ENCODE data around the gene DPYSL4. TPM values are rescaled to one million over a fixed set of nuclear protein-coding genes. Genes with fewer than 3 reads are reported as not detected.

Gene DPYSL4
- total RNA-seq, 1 experiment from 2014 or later: 26.3 TPM

DNA sequence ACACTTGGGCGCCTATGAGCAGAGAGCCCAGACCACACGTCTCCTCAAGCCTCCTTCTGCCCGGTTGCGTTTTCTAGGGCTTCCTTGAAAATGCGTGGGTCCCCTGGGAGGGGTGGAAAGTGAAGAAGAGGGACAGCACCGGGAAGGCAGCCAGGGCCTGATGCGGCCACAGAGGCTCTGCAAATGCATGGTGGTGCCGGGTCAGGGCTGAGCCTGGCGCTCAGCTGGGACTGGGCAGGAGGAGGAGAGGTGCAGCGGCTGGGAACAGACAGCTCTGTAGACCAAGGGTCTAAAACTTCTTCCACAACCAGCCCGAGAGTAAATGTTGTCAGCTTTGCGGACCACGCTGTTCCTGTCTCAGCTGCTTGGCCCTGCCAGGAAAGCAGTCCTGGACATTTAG is 1.6 kb downstream of the DPYSL4 start:
- H3K56ac ChIP-seq (ENCODE audit: insufficient read length, low read depth, low read length): no peak overlapping the region
- no peak overlapping the region for H2BK15ac ChIP-seq (ENCODE audit: low read depth, low read length)
- H2BK12ac ChIP-seq (ENCODE audit: insufficient read length, low read depth, low read length): no peak overlapping the region
- no peak overlapping the region for H2BK20ac ChIP-seq (ENCODE audit: low read depth, low read length, poor library complexity, severe bottlenecking)
- Mint-ChIP-seq H3K27me3 (ENCODE audit: low read depth) (peaks cover 61% of the 10 kb centered on the region), H3K4me1 (peaks cover 5 to 8% of the 10 kb centered on the region in 2 experiments), H3K36me3 (ENCODE audit: insufficient read depth in 1 of 3, low read depth in 3 of 3) (peaks cover 8 to 31% (median 29%) of the 10 kb centered on the region in 3 experiments; a peak in 6 of 7 replicates), H3K4me3 (peak overlapping the region; percentile 61 to 76), H3K27ac (no peak overlapping the region), H3K9me3 (peaks cover 0 to 3% of the 10 kb centered on the region in 2 experiments; a peak in 3 of 5 replicates)
- no peak overlapping the region for H2AFZ ChIP-seq (ENCODE audit: low read length)
- H3K4me2 ChIP-seq (ENCODE audit: insufficient read depth, insufficient read length, low read length): peak overlapping the region; percentile 58
- no peak overlapping the region for H2AK5ac ChIP-seq (ENCODE audit: insufficient read length, low read length)
- no peak overlapping the region for H4K91ac ChIP-seq (ENCODE audit: insufficient read length, low read depth, low read length)
- no peak overlapping the region for H3K4ac ChIP-seq (ENCODE audit: low read depth, low read length)
- no peak overlapping the region for H3T11ph ChIP-seq (ENCODE audit: low read length)
- no peak overlapping the region for H2BK120ac ChIP-seq (ENCODE audit: low read depth, low read length, poor library complexity, severe bottlenecking)
- no peaks in the 10 kb centered on the region for H4K20me1 ChIP-seq (ENCODE audit: control insufficient read depth, insufficient read depth, insufficient read length)
- H3K18ac ChIP-seq (ENCODE audit: insufficient read length, low read depth, low read length): no peak overlapping the region
- no peak overlapping the region for H3K27ac ChIP-seq (ENCODE audit: insufficient read length, low read depth, low read length)
- H3K9me3 ChIP-seq (ENCODE audit: control insufficient read depth, low read depth, low read length): no peaks in the 10 kb centered on the region
- TF ChIP-seq, protein P1, sequence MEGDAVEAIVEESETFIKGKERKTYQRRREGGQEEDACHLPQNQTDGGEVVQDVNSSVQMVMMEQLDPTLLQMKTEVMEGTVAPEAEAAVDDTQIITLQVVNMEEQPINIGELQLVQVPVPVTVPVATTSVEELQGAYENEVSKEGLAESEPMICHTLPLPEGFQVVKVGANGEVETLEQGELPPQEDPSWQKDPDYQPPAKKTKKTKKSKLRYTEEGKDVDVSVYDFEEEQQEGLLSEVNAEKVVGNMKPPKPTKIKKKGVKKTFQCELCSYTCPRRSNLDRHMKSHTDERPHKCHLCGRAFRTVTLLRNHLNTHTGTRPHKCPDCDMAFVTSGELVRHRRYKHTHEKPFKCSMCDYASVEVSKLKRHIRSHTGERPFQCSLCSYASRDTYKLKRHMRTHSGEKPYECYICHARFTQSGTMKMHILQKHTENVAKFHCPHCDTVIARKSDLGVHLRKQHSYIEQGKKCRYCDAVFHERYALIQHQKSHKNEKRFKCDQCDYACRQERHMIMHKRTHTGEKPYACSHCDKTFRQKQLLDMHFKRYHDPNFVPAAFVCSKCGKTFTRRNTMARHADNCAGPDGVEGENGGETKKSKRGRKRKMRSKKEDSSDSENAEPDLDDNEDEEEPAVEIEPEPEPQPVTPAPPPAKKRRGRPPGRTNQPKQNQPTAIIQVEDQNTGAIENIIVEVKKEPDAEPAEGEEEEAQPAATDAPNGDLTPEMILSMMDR (conservative IDR thresholded peaks at IDR 0.05): no peak
- no peak overlapping the region for H4K5ac ChIP-seq (ENCODE audit: insufficient read length, low read depth, low read length)
- no peaks in the 10 kb centered on the region for H3K79me2 ChIP-seq (ENCODE audit: insufficient read depth, low read length)
- no CpG with 5 or more reads among the region's 13 CpGs for WGBS (ENCODE audit: extremely low coverage, insufficient read length, low lambda C conversion rate)
- H3K14ac ChIP-seq (ENCODE audit: insufficient read depth, low read length): no peak overlapping the region
- no peak overlapping the region for H2BK5ac ChIP-seq (ENCODE audit: insufficient read length, low read length)
- no peak overlapping the region for H3K9ac ChIP-seq (ENCODE audit: extremely low read depth, insufficient read length, low read length)
- no peak overlapping the region for H4K8ac ChIP-seq (replicated peaks; ENCODE audit: insufficient read length, low read depth, low read length)
- no peak overlapping the region for H3K23ac ChIP-seq (ENCODE audit: insufficient read length, low read depth, low read length)
- H3K4me1 ChIP-seq (ENCODE audit: insufficient read depth, low read length): no peaks in the 10 kb centered on the region; the same call in 1 of the 2 replicates
- H3K23me2 ChIP-seq (ENCODE audit: insufficient read length, low read depth, low read length, poor library complexity, severe bottlenecking): peaks cover 22% of the 10 kb centered on the region
- no peak for DNase-seq
- H3K27me3 ChIP-seq (ENCODE audit: insufficient read depth, low read length): peaks cover 20% of the 10 kb centered on the region; the same call in 1 of the 2 replicates
- H3K79me1 ChIP-seq (ENCODE audit: insufficient read depth, low read depth, low read length, poor library complexity, severe bottlenecking): no peaks in the 10 kb centered on the region

All from H9 (cell line).